ENCODE data around the gene PLCXD3. TPM values are rescaled to one million over a fixed set of nuclear protein-coding genes. Genes with fewer than 3 reads are reported as not detected.

Gene PLCXD3
- total and polyA plus RNA-seq, 2 of the 8 experiments (the other 6 are each of a cell fraction or from before 2014, with no cell fraction given), result 0.03 to 0.07 TPM

GRCh38 chr5:41281215-41281810 is 229.1 kb downstream of the PLCXD3 start (continued):
- TF ChIP-seq CHD7 (IDR thresholded peaks at IDR 0.05; ENCODE audit: insufficient replicate concordance, low read length), result no peak
- TF ChIP-seq SUZ12 (IDR thresholded peaks at IDR 0.05; ENCODE audit: low read length), result no peak
- no peak for TF ChIP-seq SP1 (IDR thresholded peaks at IDR 0.05; ENCODE audit: low read depth, low read length)
- no peak for TF ChIP-seq NRF1 (IDR thresholded peaks at IDR 0.05; ENCODE audit: low read depth, low read length)
- TF ChIP-seq RNF2 (IDR thresholded peaks at IDR 0.05; ENCODE audit: borderline replicate concordance, low read depth, low read length, missing control alignments, poor library complexity, severe bottlenecking), result no peak
- no peak for TF ChIP-seq CEBPB (IDR thresholded peaks at IDR 0.05; ENCODE audit: low read depth, low read length)
- TF ChIP-seq ATF2 (IDR thresholded peaks at IDR 0.05; ENCODE audit: low read length), result no peak
- TF ChIP-seq GABPA (IDR thresholded peaks at IDR 0.05; ENCODE audit: borderline replicate concordance, insufficient read depth, low read length), result no peak
- TF ChIP-seq TEAD4 (IDR thresholded peaks at IDR 0.05; ENCODE audit: low read depth, low read length), result no peak
